Hematopoietic multipotent progenitor cell treated with erythropoietin and hydrocortisone succinate and interleukin-3 and kit ligand, for 4 days (in vitro differentiated cells): ENCODE results near the gene CHMP6.

Source experiments
- DNase-seq: peaks from one replicate; pipeline ENCODE4 v3.0.0-alpha.2; 2015

The CHMP6 gene

DNA sequence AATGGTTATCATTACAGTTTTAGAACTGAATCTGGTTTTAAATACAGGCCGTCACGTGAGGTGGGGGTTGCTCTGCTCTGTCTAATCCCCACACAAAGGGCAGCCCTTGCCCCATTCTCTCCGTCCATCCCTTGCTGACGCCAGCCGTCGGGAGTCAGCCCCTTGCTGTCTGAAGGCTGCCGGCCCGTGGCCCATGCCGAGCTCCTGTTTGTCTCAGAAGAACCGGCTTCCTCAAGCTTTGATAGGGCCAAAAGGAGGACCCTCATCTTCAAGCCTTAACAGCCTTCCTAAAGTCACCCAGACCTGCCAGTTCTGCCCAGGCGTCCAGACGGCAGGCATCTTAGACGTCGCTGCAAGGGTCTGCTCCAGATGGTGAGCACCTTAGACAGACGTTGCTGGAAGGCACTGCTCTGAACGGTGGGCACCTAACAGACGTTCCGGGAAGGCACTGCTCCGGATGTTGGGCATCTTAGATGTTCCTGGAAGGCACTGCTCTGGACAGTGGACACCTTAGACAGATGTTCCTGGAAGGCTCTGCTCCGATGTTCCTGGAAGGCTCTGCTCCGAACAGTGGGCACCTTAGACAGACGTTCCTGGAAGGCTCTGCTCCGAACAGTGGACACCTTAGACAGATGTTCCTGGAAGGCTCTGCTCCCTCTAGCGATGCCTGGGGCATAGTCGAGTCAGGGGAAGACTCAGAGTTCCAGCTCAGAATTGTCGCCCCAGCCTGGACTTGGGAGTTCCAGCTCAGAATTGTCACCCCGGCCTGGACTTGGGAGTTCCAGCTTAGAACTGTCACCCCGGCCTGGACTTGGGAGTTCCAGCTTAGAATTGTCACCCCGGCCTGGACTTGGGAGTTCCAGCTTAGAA lies 35.1 kb upstream of the CHMP6 start:
- DNase-seq = no peak

- DNase-seq = no peak
Observed at GRCh38 chr17:80957461-80957941, 34.1 kb upstream of the CHMP6 start.

GRCh38 chr17:80959330-80960036 lies 32.2 kb upstream of the CHMP6 start:
- DNase-seq = no peak

DNA sequence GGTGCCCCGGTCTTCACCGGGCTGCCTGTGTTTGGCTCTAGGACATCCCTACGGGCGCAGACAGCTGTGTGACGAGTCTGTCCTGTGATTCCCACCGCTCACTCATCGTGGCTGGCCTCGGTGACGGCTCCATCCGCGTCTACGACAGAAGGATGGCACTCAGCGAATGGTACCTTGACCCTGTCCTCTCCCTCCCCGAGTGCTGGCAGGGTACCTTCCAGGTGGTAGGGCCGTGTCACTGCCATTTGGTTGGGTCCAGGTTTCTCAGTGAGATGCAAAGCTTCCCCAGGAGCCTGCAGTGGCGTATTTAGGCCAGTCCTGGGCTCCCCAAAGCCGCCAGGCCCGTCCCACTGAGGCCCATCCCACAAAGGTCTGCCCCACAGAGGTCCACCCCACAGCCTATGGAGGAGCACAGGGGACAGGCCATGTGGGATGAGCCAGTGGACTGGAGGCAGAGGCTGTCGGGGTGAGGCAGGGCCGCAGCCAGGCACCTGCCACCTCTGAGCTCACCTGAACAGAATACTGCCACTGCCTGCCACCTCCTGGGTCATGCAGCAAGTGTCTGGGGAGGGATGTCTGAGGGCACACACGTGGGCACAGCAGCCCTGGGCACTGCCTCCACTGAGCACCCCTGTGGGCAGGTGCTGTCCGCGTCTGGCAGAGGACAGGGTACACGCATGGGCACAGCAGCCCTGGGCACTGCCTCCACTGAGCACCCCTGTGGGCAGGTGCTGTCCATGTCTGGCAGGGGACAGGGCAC lies 31.4 kb upstream of the CHMP6 start:
- DNase-seq = no peak

DNA sequence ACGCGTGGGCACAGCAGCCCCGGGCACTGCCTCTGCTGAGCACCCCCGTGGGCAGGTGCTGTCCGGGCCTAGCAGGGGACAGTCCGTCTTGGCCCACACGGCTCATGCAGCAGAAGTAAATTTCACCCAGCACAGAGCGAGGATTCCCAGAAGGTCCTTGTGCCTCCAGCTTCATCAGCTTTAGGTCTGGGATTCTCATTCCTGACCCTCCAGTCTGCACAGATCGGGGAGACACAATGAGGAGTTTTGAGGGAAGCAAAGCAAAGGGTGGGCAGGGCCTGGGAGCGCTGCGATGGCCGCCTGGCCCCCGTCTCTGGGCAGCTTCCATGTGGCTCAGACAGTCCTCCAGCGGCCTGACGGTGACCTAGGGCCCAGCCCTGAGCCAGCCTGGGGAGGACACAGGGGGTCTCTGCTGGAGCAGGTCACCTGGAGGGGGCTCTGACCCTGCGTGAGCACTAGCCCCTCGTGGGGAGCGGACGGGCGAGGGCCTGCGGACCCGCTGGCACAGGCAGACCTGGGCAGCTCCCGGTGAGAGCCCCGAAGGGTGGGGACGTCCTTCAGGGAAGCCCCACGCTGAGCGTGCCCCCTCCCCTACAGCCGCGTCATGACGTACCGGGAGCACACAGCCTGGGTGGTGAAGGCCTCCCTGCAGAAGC lies 30.7 kb upstream of the CHMP6 start:
- no peak for DNase-seq

- no peak for DNase-seq
Observed at GRCh38 chr17:80961541-80962330, 29.9 kb upstream of the CHMP6 start.

DNA sequence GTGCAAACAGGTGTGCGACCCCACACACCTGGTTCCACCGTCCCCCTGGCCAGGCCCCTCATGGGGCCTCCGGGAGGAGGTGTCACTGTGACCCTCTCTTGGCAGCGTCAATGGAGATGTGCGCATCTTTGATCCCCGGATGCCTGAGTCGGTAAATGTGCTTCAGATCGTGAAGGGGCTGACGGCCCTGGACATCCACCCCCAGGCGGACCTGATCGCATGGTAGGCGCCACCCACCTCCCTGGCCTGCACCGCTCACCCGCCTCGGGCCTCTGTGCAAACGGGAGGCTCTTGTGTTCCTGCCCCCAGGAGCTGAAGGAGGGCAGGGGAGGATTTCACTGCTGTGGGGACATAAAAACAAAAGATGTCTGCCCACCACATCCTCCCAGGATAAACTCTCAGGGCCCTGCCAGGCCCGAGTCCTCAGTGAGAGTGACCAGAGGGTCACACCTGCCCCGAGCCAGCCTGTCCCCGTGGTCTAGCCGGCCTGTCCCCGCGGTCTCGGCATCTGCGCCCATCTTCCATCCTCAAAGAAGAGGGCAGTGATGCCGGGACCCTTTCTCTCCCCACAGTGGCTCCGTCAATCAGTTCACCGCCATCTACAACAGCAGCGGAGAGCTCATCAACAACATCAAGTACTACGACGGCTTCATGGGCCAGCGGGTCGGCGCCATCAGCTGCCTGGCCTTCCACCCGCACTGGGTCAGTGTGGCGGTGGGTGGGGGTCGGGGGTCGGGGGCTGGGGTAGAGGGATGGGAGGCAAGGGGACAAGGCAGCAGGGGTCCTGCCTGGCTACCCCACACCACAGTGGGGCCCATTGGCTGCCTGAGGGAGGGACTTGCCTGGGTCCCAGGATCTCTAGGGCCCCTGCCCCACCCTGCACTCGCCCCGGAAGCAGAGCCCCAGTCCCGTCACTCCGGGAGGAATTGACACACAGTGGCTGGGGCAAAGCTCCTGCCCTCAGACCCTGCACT lies 29.0 kb upstream of the CHMP6 start:
- DNase-seq = no peak

DNA sequence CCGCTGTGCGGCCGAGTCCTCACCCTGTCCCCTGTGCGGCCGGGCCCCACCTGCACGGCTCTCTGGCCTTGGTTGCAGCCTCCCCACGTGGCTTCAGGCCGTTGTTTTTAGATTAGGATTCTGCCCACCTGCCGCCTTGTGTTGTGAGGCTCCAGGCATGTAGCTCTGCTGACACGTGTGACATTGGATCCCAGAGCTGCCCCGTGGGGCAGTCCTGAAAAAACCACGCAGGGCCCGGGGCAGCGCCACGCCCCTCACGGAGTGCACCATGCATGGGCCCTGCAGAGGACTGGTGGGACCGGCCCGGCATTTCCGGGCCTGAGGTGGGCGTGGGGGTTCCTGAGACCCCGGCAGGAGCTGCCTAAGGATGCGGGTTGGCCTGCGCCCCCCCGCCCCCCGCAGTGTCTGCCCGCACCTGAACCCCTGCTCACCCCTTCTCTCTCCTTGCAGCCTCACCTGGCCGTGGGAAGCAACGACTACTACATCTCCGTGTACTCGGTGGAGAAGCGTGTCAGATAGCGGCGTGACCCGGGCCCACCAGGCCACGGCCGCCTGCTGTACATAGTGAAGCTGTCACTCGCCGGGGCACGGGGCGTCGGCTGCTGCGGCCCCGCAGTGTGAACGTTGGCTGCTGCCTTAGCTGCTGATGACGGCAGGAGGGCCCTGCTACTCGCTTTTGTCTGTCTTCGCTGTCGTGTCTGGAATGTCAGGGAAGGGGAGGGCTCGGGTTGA lies 27.7 kb upstream of the CHMP6 start:
- DNase-seq = no peak

GRCh38 chr17:80964544-80964856 lies 27.1 kb upstream of the CHMP6 start:
- no peak for DNase-seq

- DNase-seq = no peak
Observed at GRCh38 chr17:80964859-80965580, 26.6 kb upstream of the CHMP6 start.

DNA sequence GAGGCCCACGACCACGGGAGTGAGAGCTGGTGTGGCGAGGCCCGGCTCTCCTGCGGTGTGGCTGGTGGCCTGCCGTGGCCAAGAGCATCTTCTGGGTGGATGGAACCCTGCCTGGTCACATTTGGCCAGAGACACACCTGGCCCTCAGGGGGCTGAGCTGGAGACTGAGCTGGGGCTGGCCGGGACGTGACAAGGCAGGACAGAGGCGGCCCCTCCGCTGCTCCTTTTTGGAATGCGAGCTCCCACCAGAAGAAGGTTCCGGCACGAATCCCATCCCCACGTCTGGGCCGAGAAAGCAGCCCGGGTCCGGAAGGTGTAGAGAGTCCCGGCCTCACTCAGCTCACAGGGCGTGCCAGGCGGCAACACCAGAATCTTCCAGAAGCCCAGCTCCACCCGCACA lies 26.0 kb upstream of the CHMP6 start:
- DNase-seq = no peak

GRCh38 chr17:80967404-80967872 lies 24.2 kb upstream of the CHMP6 start:
- DNase-seq = no peak

DNA sequence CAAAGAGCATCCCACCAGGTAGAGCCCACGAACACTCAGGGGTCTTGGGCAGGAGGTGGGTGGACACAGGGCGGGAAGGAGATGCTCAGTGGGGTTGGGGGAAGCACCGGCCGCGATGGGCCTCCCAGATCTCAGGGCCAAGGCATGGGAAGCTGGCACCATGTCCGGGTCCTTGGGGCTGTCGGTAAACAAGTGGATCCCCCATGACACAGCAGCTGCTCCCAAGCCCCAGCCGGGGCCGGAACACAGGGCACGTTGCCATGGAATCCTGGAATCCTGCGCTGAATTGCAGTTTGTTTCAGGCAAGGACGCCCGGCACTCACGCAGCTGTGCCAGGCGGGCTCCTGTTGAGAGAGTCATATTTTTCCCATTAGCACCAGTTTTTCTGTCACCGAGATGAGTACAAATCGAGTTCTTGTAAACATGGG lies 23.0 kb upstream of the CHMP6 start:
- DNase-seq = no peak

GRCh38 chr17:80969030-80969673 lies 22.5 kb upstream of the CHMP6 start:
- peak; percentile 48 for DNase-seq

GRCh38 chr17:80969674-80970043 lies 22.0 kb upstream of the CHMP6 start:
- DNase-seq = no peak

GRCh38 chr17:80970044-80970761 lies 21.4 kb upstream of the CHMP6 start:
- peak; percentile 62 for DNase-seq

GRCh38 chr17:80970762-80971703 lies 20.6 kb upstream of the CHMP6 start:
- DNase-seq = no peak
